Vagina (tissue), 2 donors: ENCODE data around the gene XCR1. TPM values are rescaled to one million over a fixed set of nuclear protein-coding genes. Genes with fewer than 3 reads are reported as not detected.

ENCODE experiments used
- DNase-seq, 2 donors: peaks; one replicate each; pipeline ENCODE4 v3.0.0-alpha.2; 2017; ENCODE audit errors: extremely low spot score in 2 of 2
- H3K27ac ChIP-seq: fragments of 200-600 bp; sonication (generic); one replicate; pipeline ENCODE4 v1.5.1; 2019
- H3K27me3 ChIP-seq: fragments of 200-600 bp; sonication (generic); one replicate; pipeline ENCODE4 v1.5.1; 2019
- H3K36me3 ChIP-seq, 2 donors: fragments of 200-600 bp; sonication (generic); one replicate each; pipeline ENCODE4 v1.5.1; 2017 to 2019
- H3K4me1 ChIP-seq: fragments of 200-600 bp; sonication (generic); one replicate; pipeline ENCODE4 v1.5.1; 2019
- H3K4me3 ChIP-seq, 2 donors: fragments of 200-600 bp; sonication (generic); 1 replicate in 1 of 2; 2 replicates in 1 of 2; pipeline ENCODE4 v1.5.1; 2016 to 2019
- H3K9me3 ChIP-seq: fragments of 200-600 bp; sonication (generic); one replicate; pipeline ENCODE4 v1.5.1; 2019
- POLR2A ChIP-seq, 2 donors: fragments of 450-650 bp; IDR thresholded peaks; one replicate each; pipeline ENCODE4 v1.6.1; 2017; ENCODE audit warnings: antibody characterized with exemption in 2 of 2, mild to moderate bottlenecking in 2 of 2, moderate library complexity in 2 of 2
- POLR2AphosphoS5 ChIP-seq, 2 donors: sonication (generic); formaldehyde crosslinking; IDR thresholded peaks; one replicate each; pipeline ENCODE4 v1.9.0; 2017; ENCODE audit warnings: antibody characterized with exemption in 2 of 2, mild to moderate bottlenecking in 2 of 2, low read depth in 1 of 2; ENCODE audit not compliant: insufficient read depth in 1 of 2
- intact Hi-C: fragments of 100-400 bp; cut with DNase I; formaldehyde crosslinking; loops from one replicate; pipeline ENCODE4 v1.15.1; 2023
- total RNA-seq: library from RNA; depleted of rRNA; stranded (reverse); fragments of >200 nt; gene quantifications from one replicate; pipeline ENCODE4 v1.2.3, GENCODE V29; 2016
- TF ChIP-seq, protein P1 (sequence below), 3 experiments: fragments of 450-650 bp in 2 of 3; fragments of 200-600 bp in 1 of 3; sonication (generic) in 1 of 3; IDR thresholded peaks; one replicate each; pipeline ENCODE4 v1.5.1; 2017 to 2019; ENCODE audit warnings: antibody characterized with exemption in 3 of 3, mild to moderate bottlenecking in 2 of 3, moderate library complexity in 2 of 3

The XCR1 gene
- total RNA-seq, 1 donor from 2014 or later: not detected

DNA sequence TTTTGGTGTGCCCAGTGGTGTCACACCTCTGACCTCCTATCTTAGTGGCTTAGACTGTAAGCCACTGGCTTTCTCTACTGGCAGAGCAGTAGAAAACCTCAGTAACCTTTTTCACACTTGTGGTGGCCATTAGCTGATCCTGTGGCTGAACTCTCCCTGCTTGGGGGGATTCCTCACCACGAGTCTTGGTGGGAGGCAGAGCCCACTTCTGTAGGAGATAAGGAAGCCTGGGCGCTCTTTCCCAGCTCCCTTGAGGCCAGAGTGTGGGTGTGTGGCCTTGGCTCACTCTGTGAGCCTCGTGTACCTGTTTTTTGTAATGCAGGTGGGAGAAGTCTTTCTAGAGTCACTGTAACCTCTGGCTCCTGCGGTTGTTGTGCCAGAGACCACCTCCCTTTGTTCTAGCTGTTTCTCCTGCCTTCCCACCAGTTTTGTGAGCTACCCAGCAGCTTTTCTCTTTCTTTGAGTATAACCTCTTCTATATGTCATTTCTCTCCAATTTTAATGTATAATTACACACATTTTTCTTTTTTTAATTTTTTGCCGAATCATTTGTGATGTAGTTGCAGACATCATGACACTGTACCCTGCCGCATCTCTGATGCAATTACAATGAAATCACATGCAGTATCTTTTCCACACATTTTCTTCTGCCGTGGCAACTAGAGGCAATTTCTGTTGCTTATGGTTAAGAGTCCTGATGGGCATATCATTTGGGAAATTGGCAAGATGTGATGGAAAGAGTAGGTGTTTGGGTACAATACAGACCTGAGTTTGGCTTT is 13.8 kb downstream of the XCR1 start:
- no peaks in the 10 kb centered on the region for H3K9me3 ChIP-seq
- intact Hi-C loops: no loop called here

DNA sequence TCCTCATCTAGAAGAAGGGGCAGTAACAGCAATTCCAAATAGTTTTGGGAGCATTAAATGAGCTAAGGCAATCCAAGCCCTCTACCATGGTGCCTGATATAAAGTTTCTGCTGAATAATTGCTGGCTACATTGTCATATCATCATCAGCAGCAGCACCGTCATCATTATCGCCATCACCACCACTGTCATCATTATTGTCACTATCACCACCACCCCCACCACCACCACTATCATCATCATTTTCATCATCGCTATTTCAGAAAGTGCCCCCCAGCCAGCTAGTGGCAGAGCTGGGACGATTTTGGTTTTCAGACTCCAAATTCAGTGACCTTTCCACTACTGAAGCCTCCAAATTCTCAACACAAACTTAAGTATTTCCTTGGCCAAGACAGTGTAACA is 15.0 kb downstream of the XCR1 start:
- Histone ChIP-seq H3K27ac (no peak overlapping the region), H3K36me3 (no peaks in the 10 kb centered on the region), H3K27me3 (no peaks in the 10 kb centered on the region), H3K9me3 (no peaks in the 10 kb centered on the region), H3K4me3 (no peak overlapping the region), H3K4me1 (no peaks in the 10 kb centered on the region)
- TF ChIP-seq POLR2AphosphoS5 (IDR thresholded peaks at IDR 0.05; ENCODE audit: insufficient read depth in 1 of 2, low read depth in 1 of 2) (no peak), POLR2A (IDR thresholded peaks at IDR 0.05) (no peak)
- TF ChIP-seq, protein P1, sequence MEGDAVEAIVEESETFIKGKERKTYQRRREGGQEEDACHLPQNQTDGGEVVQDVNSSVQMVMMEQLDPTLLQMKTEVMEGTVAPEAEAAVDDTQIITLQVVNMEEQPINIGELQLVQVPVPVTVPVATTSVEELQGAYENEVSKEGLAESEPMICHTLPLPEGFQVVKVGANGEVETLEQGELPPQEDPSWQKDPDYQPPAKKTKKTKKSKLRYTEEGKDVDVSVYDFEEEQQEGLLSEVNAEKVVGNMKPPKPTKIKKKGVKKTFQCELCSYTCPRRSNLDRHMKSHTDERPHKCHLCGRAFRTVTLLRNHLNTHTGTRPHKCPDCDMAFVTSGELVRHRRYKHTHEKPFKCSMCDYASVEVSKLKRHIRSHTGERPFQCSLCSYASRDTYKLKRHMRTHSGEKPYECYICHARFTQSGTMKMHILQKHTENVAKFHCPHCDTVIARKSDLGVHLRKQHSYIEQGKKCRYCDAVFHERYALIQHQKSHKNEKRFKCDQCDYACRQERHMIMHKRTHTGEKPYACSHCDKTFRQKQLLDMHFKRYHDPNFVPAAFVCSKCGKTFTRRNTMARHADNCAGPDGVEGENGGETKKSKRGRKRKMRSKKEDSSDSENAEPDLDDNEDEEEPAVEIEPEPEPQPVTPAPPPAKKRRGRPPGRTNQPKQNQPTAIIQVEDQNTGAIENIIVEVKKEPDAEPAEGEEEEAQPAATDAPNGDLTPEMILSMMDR (IDR thresholded peaks at IDR 0.05): no peak
- intact Hi-C loops: no loop called here
- peak; percentile 37 to 55 for DNase-seq

More for the DNA sequence above, 13.8 kb downstream of the XCR1 start:
- no peak overlapping the region for H3K4me3 ChIP-seq
- DNase-seq: peak in 1 of 2 donors; percentile 37
- TF ChIP-seq POLR2A (IDR thresholded peaks at IDR 0.05) (no peak), POLR2AphosphoS5 (IDR thresholded peaks at IDR 0.05; ENCODE audit: insufficient read depth in 1 of 2, low read depth in 1 of 2) (no peak)
- TF ChIP-seq, protein P1 (IDR thresholded peaks at IDR 0.05): no peak
- H3K27ac ChIP-seq: no peak overlapping the region
- no peaks in the 10 kb centered on the region for H3K36me3 ChIP-seq
- H3K4me1 ChIP-seq: no peaks in the 10 kb centered on the region
- no peaks in the 10 kb centered on the region for H3K27me3 ChIP-seq

DNA sequence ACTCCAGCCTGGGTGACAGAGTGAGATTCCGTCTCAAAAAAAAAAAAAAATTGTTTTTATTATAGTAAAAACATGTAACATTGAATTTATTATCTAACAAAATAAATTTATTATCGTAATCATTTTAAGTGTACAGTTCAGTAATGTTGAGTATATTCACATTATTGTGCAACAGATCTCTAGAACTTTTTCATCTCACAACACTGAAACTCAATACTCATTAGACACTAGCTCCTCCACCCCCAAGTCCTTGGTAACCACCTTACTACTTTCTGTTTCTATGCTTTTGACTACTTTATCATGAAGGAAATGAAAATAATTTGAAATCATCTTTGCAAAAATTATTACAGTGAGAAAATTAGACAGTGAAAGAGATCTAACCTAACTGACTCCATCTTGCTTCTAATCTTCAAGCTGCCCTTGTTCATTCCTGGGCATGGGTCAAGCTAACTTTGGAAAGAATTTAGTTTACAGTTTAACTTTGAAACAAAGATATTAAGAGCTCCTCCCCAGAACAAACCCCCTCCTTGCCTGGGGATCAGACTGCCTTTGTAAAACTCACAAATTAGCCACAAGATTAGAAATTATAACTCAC is 16.7 kb downstream of the XCR1 start:
- TF ChIP-seq, protein P1 (IDR thresholded peaks at IDR 0.05): no peak
- TF ChIP-seq POLR2A (IDR thresholded peaks at IDR 0.05): no peak
- TF ChIP-seq POLR2AphosphoS5 (IDR thresholded peaks at IDR 0.05; ENCODE audit: insufficient read depth in 1 of 2, low read depth in 1 of 2): no peak
- H3K4me3 ChIP-seq: no peak overlapping the region
- no peaks in the 10 kb centered on the region for H3K27me3 ChIP-seq
- intact Hi-C loops: no loop called here
- no peak for DNase-seq
- no peak overlapping the region for H3K27ac ChIP-seq
- H3K36me3 ChIP-seq: no peaks in the 10 kb centered on the region
- H3K4me1 ChIP-seq: peaks cover 10% of the 10 kb centered on the region
- no peaks in the 10 kb centered on the region for H3K9me3 ChIP-seq

DNA sequence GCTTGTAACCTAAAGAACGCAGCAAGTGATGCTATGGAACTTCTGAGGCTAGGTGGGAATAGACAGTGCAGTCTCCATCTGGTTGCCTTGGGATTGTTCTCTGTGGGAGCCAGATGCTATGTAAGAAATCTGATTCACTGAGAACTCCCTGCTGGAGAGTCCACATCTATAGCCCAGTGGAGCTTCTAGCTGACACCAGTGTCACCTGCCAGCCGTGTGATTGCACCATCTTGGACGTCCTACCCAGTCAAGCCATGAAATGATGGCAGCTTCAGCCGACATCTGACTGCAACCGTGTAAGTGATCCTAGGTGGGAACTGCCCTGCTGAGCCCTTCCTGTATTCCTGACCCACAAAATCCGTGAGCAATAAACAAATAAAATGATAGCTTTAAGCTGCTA is 19.2 kb downstream of the XCR1 start:
- TF ChIP-seq POLR2A (IDR thresholded peaks at IDR 0.05) (no peak), POLR2AphosphoS5 (IDR thresholded peaks at IDR 0.05; ENCODE audit: insufficient read depth in 1 of 2, low read depth in 1 of 2) (no peak)
- TF ChIP-seq, protein P1 (IDR thresholded peaks at IDR 0.05): no peak
- peaks cover 12% of the 10 kb centered on the region for H3K4me1 ChIP-seq
- H3K36me3 ChIP-seq: no peaks in the 10 kb centered on the region
- intact Hi-C loops: no loop called here
- H3K9me3 ChIP-seq: no peaks in the 10 kb centered on the region
- peak overlapping the region; percentile 63 for H3K27ac ChIP-seq
- no peaks in the 10 kb centered on the region for H3K27me3 ChIP-seq
- no peak for DNase-seq
- no peak overlapping the region for H3K4me3 ChIP-seq

DNA sequence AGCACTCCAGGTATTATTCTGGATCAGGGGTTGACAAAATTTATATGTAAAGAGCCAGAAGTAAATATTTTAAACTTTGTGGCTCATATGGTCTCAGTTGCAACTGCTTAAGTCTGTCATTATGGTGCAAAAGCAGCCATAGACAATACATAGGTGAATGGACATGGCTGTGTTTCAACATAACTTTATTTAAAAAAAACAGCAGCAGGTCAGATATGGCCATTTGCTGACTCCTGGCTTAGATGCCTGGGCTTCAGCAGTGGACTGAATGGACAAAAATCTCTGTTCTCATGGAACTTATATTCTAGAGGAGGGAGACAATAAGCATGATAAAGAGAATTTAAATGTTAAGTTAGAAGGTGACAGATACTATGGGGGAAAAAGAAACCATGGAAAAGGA is 20.0 kb downstream of the XCR1 start:
- intact Hi-C loops: no loop called here
- H3K27ac ChIP-seq: peak overlapping the region; percentile 63
- TF ChIP-seq POLR2AphosphoS5 (IDR thresholded peaks at IDR 0.05; ENCODE audit: insufficient read depth in 1 of 2, low read depth in 1 of 2) (no peak), POLR2A (IDR thresholded peaks at IDR 0.05) (no peak)
- TF ChIP-seq, protein P1 (IDR thresholded peaks at IDR 0.05): no peak

More for the DNA sequence above, 20.0 kb downstream of the XCR1 start:
- Histone ChIP-seq H3K9me3 (no peaks in the 10 kb centered on the region), H3K36me3 (no peaks in the 10 kb centered on the region), H3K27me3 (no peaks in the 10 kb centered on the region), H3K4me3 (no peak overlapping the region), H3K4me1 (peaks cover 12% of the 10 kb centered on the region)
- no peak for DNase-seq
